Measurements from ENCODE around the gene IL6R.
A peak's percentile ranks its signal among the peaks of the same experiment; 100 is the strongest.

Gene IL6R

GRCh38 chr1:154400381-154400801 lies 4.8 kb upstream of the IL6R start:
- no peak overlapping the region for H3K4me3 ChIP-seq (ENCODE audit: control insufficient read depth, low read depth, low read length)
- DNase-seq (ENCODE audit: low read depth) = no peak
- no peak for TF ChIP-seq CTCF (IDR thresholded peaks at IDR 0.05; ENCODE audit: control insufficient read depth, insufficient read depth, low read depth, low read length, missing control alignments)

- no peak for DNase-seq (ENCODE audit: low read depth)
- no peak overlapping the region for H3K4me3 ChIP-seq (ENCODE audit: control insufficient read depth, low read depth, low read length)
- no peak for TF ChIP-seq CTCF (IDR thresholded peaks at IDR 0.05; ENCODE audit: control insufficient read depth, insufficient read depth, low read depth, low read length, missing control alignments)
Observed at GRCh38 chr1:154402409-154402921, 2.7 kb upstream of the IL6R start.

- no peak for TF ChIP-seq CTCF (IDR thresholded peaks at IDR 0.05; ENCODE audit: control insufficient read depth, insufficient read depth, low read depth, low read length, missing control alignments)
- H3K4me3 ChIP-seq (ENCODE audit: control insufficient read depth, low read depth, low read length) = no peak overlapping the region
- DNase-seq (ENCODE audit: low read depth) = no peak
Observed at GRCh38 chr1:154403261-154403943, 1.7 kb upstream of the IL6R start.

GRCh38 chr1:154403983-154404382 lies 1.2 kb upstream of the IL6R start:
- TF ChIP-seq CTCF (IDR thresholded peaks at IDR 0.05; ENCODE audit: control insufficient read depth, insufficient read depth, low read depth, low read length, missing control alignments) = no peak
- DNase-seq (ENCODE audit: low read depth) = no peak
- no peak overlapping the region for H3K4me3 ChIP-seq (ENCODE audit: control insufficient read depth, low read depth, low read length)

- DNase-seq (ENCODE audit: low read depth) = no peak
- H3K4me3 ChIP-seq (ENCODE audit: control insufficient read depth, low read depth, low read length) = peak overlapping the region; percentile 50
- no peak for TF ChIP-seq CTCF (IDR thresholded peaks at IDR 0.05; ENCODE audit: control insufficient read depth, insufficient read depth, low read depth, low read length, missing control alignments)
Observed at GRCh38 chr1:154404511-154404931, 622 bp upstream of the IL6R start.

- DNase-seq (ENCODE audit: low read depth) = peak; percentile 20
- TF ChIP-seq CTCF (IDR thresholded peaks at IDR 0.05; ENCODE audit: control insufficient read depth, insufficient read depth, low read depth, low read length, missing control alignments) = peak; percentile 45
- H3K4me3 ChIP-seq (ENCODE audit: control insufficient read depth, low read depth, low read length) = peak overlapping the region; percentile 50
Observed at GRCh38 chr1:154405747-154406571, 816 bp downstream of the IL6R start.
